Ectodermal cell (in vitro differentiated cells): ENCODE measurements around the gene DGCR8.

Source experiments
- H3K27ac ChIP-seq: 2 replicates; pipeline ENCODE4 v1.7.0; 2013; ENCODE audit warnings: mild to moderate bottlenecking, low read depth, low read length; ENCODE audit not compliant: insufficient read depth, poor library complexity, severe bottlenecking
- H3K27me3 ChIP-seq: 2 replicates; pipeline ENCODE4 v1.7.0; 2013; ENCODE audit warnings: mild to moderate bottlenecking, low read length; ENCODE audit not compliant: insufficient read depth, control insufficient read depth, poor library complexity, severe bottlenecking
- H3K36me3 ChIP-seq: one replicate; pipeline ENCODE4 v1.7.0; 2013; ENCODE audit warnings: low read length; ENCODE audit not compliant: control insufficient read depth, insufficient read depth
- H3K4me1 ChIP-seq: one replicate; pipeline ENCODE4 v1.7.0; 2013; ENCODE audit warnings: low read length; ENCODE audit not compliant: control insufficient read depth, insufficient read depth
- H3K4me3 ChIP-seq: 2 replicates; pipeline ENCODE4 v1.7.0; 2013; ENCODE audit warnings: low read depth, low read length, control low read depth; ENCODE audit not compliant: insufficient read depth
- H3K9me3 ChIP-seq: 2 replicates; pipeline ENCODE4 v1.7.0; 2013; ENCODE audit warnings: mild to moderate bottlenecking, low read length, moderate library complexity; ENCODE audit not compliant: control insufficient read depth
- WGBS, 2 experiments: methylation state at CpG; one replicate each; pipeline ENCODE4 v1.1.7; 2013; ENCODE audit warnings: missing lambda C conversion rate in 2 of 2; 5-methylcytosine and 5-hydroxymethylcytosine counted together

The DGCR8 gene

DNA sequence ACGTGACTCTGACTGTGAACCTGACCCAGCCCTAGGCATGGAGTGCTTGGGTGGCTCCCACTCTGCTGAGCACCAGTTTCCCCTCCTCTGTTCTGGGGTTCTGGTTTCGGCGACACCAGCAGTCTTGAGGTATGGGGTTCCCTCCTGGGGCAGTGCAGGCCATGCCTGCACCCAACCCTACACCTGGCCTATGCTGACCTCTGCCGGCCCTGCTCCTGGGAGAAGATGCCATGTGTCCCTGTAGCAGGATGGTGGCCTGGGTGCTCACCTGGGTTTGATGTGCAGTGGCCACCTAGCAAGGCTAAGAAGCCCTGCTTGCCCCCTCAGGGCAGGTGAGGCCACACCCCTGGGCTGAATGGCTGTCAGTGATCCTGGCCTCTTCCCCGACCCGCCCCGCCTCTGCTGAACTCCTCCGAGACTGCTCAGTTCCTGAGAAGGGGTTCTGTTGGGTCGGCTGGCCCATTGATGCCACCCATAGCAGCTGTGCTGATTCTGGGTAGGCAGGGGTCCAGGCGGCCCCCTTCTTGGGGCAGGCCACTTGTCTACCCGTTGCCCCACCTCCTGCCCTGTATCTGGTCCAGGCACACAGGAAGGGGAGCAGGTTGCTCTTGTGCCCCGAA, 54.0 kb downstream of the DGCR8 start:
- no peaks in the 10 kb centered on the region for H3K4me1 ChIP-seq
- no peaks in the 10 kb centered on the region for H3K36me3 ChIP-seq
- H3K4me3 ChIP-seq: no peak overlapping the region
- no peaks in the 10 kb centered on the region for H3K9me3 ChIP-seq
- 93 to 94% methylated on average over 12 of the region's 12 CpGs for WGBS, 2 experiments
- H3K27ac ChIP-seq: no peak overlapping the region
- H3K27me3 ChIP-seq: no peaks in the 10 kb centered on the region

DNA sequence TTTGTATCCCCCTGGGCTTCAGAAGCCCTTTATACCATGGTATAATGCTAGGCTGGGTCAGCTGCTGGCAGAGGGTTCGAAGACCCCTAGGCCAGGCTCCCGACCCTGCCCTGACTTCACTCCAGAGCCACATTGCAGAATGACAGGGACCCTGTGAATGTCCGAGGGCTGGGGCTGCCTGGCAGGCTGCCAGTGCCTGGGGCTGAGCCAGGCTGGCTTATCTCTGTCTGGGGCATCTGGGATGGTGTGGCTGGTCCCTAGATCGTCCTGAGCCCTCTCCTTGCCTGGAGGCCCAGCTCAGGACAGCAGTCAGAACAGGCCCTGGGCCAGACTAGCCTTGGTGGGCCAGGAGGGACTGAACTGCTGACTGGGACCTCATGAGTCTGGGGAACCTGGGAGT, 55.2 kb downstream of the DGCR8 start:
- Histone ChIP-seq H3K9me3 (no peaks in the 10 kb centered on the region), H3K36me3 (no peaks in the 10 kb centered on the region), H3K27ac (no peak overlapping the region), H3K4me3 (no peak overlapping the region), H3K4me1 (no peaks in the 10 kb centered on the region), H3K27me3 (no peaks in the 10 kb centered on the region)
- WGBS, 2 experiments: 92 to 95% methylated on average over 4 of the region's 4 CpGs

DNA sequence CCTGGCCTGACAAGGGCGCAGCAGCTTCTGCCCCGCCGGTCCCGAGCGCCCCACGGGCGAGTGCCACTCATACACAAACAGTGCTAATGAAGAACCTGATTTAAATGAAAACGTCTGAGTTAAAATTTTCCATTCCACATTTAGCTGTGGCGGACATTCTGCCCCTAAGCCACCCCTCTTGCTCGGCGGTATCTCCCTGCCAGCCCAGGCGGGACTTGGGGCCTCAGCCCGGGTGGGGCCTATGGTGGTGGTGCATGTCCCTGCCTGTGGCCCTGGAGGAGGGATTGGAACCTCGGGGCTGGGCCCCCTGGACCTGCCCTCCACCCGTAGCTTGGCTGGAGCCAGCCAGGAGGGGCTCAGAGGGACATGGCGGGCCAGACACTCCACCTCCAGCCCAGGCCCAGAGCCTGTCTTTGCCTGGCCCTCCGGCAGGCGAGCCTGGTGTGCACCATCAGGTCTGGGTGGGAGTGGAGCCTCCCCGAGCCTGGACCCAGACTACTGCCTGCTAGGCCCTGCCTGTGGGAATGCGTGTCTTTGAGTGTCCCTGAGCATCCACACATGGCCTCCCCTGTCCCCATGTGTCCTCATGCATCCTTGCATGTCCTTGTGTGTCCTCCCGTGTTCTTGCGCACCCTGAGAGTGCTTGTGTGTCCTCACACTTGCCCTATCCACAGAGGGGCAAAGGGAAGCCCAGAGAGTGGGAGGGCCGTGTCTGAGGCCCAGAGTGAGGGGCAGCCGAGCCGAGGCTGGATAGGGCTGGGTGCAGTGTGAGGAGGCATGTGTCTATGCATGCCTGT, 56.0 kb downstream of the DGCR8 start:
- Histone ChIP-seq H3K4me3 (no peak overlapping the region), H3K27ac (no peak overlapping the region), H3K36me3 (no peaks in the 10 kb centered on the region), H3K4me1 (no peaks in the 10 kb centered on the region), H3K9me3 (no peaks in the 10 kb centered on the region), H3K27me3 (no peaks in the 10 kb centered on the region)
- WGBS, 2 experiments: 94 to 95% methylated on average over 25 of the region's 25 CpGs

DNA sequence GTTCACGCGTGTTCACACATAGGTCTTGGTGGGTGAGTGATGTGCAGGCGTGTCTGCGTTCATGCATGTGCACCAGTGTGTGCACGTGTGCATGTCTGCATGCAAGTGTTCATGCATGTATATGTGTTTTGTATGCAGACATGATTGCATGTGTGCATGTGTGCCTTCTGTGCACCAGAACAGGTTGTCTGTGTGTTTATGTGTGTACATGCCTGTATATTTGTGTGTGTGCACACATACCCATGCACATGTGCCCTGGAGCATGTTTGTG, 56.5 kb downstream of the DGCR8 start:
- WGBS, 2 experiments: 95 to 97% methylated on average over 5 of the region's 5 CpGs
- Histone ChIP-seq H3K4me1 (no peaks in the 10 kb centered on the region), H3K27ac (no peak overlapping the region), H3K27me3 (no peaks in the 10 kb centered on the region), H3K4me3 (no peak overlapping the region), H3K9me3 (no peaks in the 10 kb centered on the region), H3K36me3 (no peaks in the 10 kb centered on the region)

DNA sequence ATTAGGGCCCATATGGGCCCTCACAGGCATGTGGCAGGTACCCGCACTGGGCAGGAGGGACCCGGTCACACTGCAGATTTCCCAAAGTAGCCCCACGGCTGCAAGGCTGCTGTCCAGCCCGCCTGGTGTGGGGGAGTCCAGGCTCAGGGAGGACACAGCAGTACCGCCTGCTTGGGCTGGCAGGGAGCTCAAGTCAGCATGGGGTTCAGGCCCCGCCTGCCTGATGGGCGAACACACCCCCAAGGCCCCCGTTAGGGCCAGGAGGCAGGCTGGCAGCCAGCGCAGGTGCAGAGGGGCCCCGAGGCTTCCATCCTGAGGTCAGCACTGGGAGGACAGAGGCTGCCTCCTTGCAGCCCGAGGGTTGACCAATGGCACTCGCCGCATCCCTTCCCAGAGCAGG, 57.1 kb downstream of the DGCR8 start:
- Histone ChIP-seq H3K4me3 (no peak overlapping the region), H3K4me1 (no peaks in the 10 kb centered on the region), H3K27me3 (no peaks in the 10 kb centered on the region), H3K9me3 (no peaks in the 10 kb centered on the region), H3K27ac (no peak overlapping the region), H3K36me3 (no peaks in the 10 kb centered on the region)
- WGBS, 2 experiments: 90 to 92% methylated on average over 13 of the region's 13 CpGs

DNA sequence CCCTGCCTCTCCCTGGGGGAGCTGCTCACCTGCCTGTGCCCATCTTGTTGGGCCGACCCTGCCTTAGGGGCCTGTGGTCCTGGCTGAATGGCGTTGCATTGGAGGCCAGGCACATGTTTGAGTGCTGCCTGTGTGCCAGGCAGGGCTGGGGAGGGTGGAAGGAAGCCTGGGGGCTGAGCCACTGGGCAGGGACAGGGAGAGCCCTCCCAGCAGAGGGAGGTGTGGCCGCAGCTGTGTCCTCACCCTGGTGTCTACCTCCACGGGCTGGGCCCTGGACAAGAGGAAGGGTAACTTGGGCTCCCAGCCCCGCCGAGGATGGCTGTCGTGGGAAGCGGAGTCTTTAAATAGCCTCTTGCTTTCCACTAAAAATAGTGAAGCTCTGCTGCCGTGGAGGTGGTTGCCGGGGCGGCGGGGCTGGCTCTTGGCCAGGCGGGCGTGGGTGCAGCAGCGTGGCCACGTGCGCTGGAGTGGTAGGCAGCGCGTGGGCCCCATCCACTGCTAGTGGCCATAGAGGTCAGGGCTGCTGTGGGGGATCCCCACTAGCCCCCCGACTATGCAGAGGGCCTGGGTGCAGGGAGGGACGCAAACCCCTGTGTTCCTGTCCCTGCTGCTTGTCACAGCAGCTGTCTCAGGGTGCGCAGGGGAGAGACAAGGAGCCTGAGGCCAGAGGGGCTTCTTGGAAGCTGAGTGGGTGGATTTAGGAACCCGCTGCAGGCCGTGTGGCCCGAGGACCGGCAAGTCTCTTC, 57.8 kb downstream of the DGCR8 start:
- H3K9me3 ChIP-seq: no peaks in the 10 kb centered on the region
- WGBS, 2 experiments: 91 to 93% methylated on average over 26 of the region's 26 CpGs
- H3K4me1 ChIP-seq: no peaks in the 10 kb centered on the region
- H3K4me3 ChIP-seq: no peak overlapping the region
- H3K27ac ChIP-seq: no peak overlapping the region
- no peaks in the 10 kb centered on the region for H3K27me3 ChIP-seq
- H3K36me3 ChIP-seq: no peaks in the 10 kb centered on the region

DNA sequence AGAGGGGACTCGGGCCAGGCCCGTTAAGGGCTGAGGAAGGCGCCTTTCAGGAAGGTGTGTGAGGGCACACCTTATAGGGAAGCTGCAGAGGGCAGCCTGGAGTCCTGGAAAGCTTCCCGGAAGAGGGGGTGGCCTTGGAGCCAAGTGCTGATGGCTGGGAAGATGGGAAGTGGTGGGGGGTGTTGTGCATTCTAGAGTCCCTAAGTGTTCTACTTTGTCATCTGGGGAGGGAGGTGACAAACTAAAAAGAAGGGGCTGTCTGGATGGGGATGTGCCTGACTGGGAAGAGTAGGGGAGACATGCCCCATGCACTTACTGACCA, 58.3 kb downstream of the DGCR8 start:
- H3K36me3 ChIP-seq: no peaks in the 10 kb centered on the region
- H3K27me3 ChIP-seq: no peaks in the 10 kb centered on the region
- no peak overlapping the region for H3K4me3 ChIP-seq
- H3K4me1 ChIP-seq: no peaks in the 10 kb centered on the region
- no peak overlapping the region for H3K27ac ChIP-seq
- no peaks in the 10 kb centered on the region for H3K9me3 ChIP-seq
- WGBS, 2 experiments: 85 to 89% methylated on average over 4 of the region's 4 CpGs

DNA sequence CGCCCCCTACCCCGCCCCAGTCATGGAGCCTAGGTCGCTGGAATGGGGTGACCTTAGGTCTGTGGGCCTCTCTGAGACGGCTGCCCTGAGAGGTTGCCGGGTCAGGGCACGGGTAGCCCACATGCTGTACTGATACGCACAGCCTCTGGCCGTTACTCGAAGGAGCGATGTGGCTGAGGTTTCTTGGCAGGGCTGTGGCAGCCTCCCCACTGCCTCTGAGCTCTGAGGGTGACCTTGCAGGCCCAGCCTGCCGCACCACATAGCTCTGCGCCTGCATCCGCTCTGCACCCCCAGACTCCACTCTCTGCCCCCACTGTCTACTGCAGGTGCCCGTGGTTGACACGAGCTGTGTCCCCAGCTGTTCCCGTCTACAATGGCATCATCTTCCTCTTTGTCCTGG, 58.8 kb downstream of the DGCR8 start:
- H3K27me3 ChIP-seq: no peaks in the 10 kb centered on the region
- no peaks in the 10 kb centered on the region for H3K9me3 ChIP-seq
- WGBS, 2 experiments: 94 to 95% methylated on average over 16 of the region's 16 CpGs
- no peaks in the 10 kb centered on the region for H3K36me3 ChIP-seq
- no peak overlapping the region for H3K4me3 ChIP-seq
- H3K4me1 ChIP-seq: no peaks in the 10 kb centered on the region
- H3K27ac ChIP-seq: no peak overlapping the region

DNA sequence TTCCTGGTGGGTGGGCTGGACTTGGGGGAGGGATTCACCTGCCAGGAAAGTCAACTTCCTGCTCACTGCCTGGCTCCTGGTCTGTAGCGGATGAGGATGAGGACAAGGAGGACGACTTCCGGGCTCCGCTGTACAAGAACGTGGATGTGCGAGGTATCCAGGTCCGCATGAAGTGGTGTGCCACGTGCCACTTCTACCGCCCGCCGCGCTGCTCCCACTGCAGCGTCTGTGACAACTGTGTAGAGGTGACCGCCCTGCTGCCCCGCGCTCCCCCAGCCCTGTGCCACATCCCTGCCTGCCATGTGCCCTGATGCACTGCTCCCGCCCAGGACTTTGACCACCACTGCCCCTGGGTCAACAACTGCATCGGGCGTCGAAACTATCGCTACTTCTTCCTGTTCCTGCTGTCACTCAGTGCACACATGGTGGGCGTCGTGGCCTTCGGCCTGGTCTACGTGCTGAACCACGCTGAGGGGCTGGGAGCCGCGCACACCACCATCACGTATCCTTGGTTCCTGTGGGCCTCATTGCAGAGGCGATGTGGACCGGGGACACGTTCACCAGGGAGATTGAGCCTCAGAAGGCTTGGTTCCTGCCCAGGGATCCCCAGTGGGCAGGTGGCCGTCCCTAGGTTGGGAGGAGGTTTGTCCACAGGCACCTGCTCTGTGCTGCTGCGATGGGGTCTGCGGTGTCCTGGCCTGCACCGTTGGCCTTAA, 59.5 kb downstream of the DGCR8 start:
- Histone ChIP-seq H3K9me3 (no peaks in the 10 kb centered on the region), H3K27me3 (no peaks in the 10 kb centered on the region), H3K4me1 (no peaks in the 10 kb centered on the region), H3K27ac (peak overlapping the region; percentile 16), H3K36me3 (no peaks in the 10 kb centered on the region), H3K4me3 (no peak overlapping the region)
- WGBS, 2 experiments: 95 to 97% methylated on average over 36 of the region's 36 CpGs

DNA sequence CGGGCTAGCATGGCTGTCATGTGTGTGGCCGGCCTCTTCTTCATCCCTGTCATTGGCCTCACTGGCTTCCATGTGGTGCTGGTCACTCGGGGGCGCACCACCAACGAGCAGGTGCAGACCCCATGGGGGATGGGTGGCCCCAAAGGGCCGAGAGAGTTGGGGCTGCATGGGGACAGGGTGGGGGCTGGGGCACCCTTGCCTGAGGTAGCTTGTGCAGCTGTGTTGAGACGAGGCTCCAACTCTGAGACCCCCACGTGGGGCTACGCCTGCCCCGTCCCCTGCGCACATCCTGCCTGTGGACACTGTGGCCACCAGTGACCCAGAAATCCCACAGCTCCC, 60.0 kb downstream of the DGCR8 start:
- no peaks in the 10 kb centered on the region for H3K9me3 ChIP-seq
- no peak overlapping the region for H3K4me3 ChIP-seq
- WGBS, 2 experiments: 95% methylated on average over 11 of the region's 11 CpGs

More for the DNA sequence above, 60.0 kb downstream of the DGCR8 start:
- Histone ChIP-seq H3K36me3 (no peaks in the 10 kb centered on the region), H3K27ac (no peak overlapping the region), H3K27me3 (no peaks in the 10 kb centered on the region), H3K4me1 (no peaks in the 10 kb centered on the region)
